A549 (cell line): ENCODE results near the gene ACER3.

Experiments
- CTCF ChIP-seq: fragments of >200 bp; sonication (Bioruptor Twin); formaldehyde crosslinking; IDR thresholded peaks from 3 replicates; pipeline ENCODE4 v1.5.1; 2016
- MAX ChIP-seq: IDR thresholded peaks from 2 replicates; pipeline ENCODE4 v1.6.1; 2012
- MYC ChIP-seq: IDR thresholded peaks from 2 replicates; pipeline ENCODE4 v1.6.1; 2012; ENCODE audit warnings: mild to moderate bottlenecking, inconsistent platforms, low read length, improper control_type of control experiment, borderline replicate concordance
- POLR2A ChIP-seq: IDR thresholded peaks from 2 replicates; pipeline ENCODE4 v1.6.1; 2012; ENCODE audit warnings: mild to moderate bottlenecking, low read length
- RARB ChIP-seq: fragments of 250-450 bp; sonication (Bioruptor Pico); IDR thresholded peaks from 2 replicates; pipeline ENCODE4 v1.8.0; 2021; ENCODE audit warnings: mild to moderate bottlenecking, moderate library complexity
- TF ChIP-seq, protein P1 (sequence below): fragments of 450-650 bp; IDR thresholded peaks from 2 replicates; pipeline ENCODE4 v1.6.1; 2014; ENCODE audit warnings: antibody characterized with exemption

- TF ChIP-seq MYC = no peak
- no peak for TF ChIP-seq POLR2A
- no peak for TF ChIP-seq RARB (CRISPR knock-in tag)
- no peak for TF ChIP-seq MAX
- TF ChIP-seq, protein P1, sequence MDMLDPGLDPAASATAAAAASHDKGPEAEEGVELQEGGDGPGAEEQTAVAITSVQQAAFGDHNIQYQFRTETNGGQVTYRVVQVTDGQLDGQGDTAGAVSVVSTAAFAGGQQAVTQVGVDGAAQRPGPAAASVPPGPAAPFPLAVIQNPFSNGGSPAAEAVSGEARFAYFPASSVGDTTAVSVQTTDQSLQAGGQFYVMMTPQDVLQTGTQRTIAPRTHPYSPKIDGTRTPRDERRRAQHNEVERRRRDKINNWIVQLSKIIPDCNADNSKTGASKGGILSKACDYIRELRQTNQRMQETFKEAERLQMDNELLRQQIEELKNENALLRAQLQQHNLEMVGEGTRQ = no peak
- no peak for TF ChIP-seq CTCF
Measured at GRCh38 chr11:77002776-77003175, 142.1 kb downstream of the ACER3 start.
